IMR-90 (cell line): ENCODE measurements around the gene CYP1A2. TPM values are rescaled to one million over a fixed set of nuclear protein-coding genes. Genes with fewer than 3 reads are reported as not detected.
A peak's percentile ranks its signal among the peaks of the same experiment; 100 is the strongest.

Experiments
- ATAC-seq: fragments of 200-7000 bp; cut with Tn5 transposase; 2 replicates; pipeline ENCODE4 v1.9.1; 2020; ENCODE audit warnings: low read depth, mild to moderate bottlenecking, moderate library complexity
- BruUV-seq: library from RNA; stranded (reverse); fragments of 400-500 nt; replicated peaks from 2 replicates; lab custom pipeline; 2021; lab: Mats Ljungman, UMichigan
- CTCF ChIA-PET: fragments of 300-600 bp; formaldehyde crosslinking; extraction: SDS; loops from one replicate; lab custom pipeline; 2021; ENCODE audit warnings: antibody characterized with exemption; lab: Yijun Ruan, JAX
- POLR2A ChIA-PET: fragments of 300-600 bp; sonication (Branson Sonifier 250); formaldehyde crosslinking; loops from one replicate; lab custom pipeline; 2022; ENCODE audit warnings: antibody characterized with exemption; ENCODE audit not compliant: unreplicated experiment; lab: Charles Lee
- DNase-seq: peaks from one replicate; pipeline ENCODE4 v3.0.0; 2013
- H2AFZ ChIP-seq: replicated peaks from 2 replicates; pipeline ENCODE3; 2013; ENCODE audit warnings: low read length, mild to moderate bottlenecking; ENCODE audit not compliant: poor library complexity
- H2AK5ac ChIP-seq: 2 replicates; pipeline ENCODE4 v1.6.1; 2013; ENCODE audit warnings: low read depth, low read length, inconsistent platforms
- H2AK9ac ChIP-seq: replicated peaks from 2 replicates; pipeline ENCODE3; 2013; ENCODE audit warnings: mild to moderate bottlenecking, low read depth, low read length, moderate library complexity; ENCODE audit not compliant: poor library complexity
- H2BK120ac ChIP-seq: 2 replicates; pipeline ENCODE4 v1.6.1; 2013; ENCODE audit warnings: low read depth, low read length, inconsistent platforms
- H2BK15ac ChIP-seq: 3 replicates; pipeline ENCODE4 v1.6.1; 2013; ENCODE audit warnings: low read depth, low read length, inconsistent platforms
- H2BK20ac ChIP-seq: 2 replicates; pipeline ENCODE4 v1.6.1; 2013; ENCODE audit warnings: low read depth, mild to moderate bottlenecking, inconsistent platforms, low read length, moderate library complexity
- H2BK5ac ChIP-seq: 2 replicates; pipeline ENCODE4 v1.6.1; 2013; ENCODE audit warnings: mild to moderate bottlenecking, low read depth, low read length, inconsistent platforms; ENCODE audit not compliant: poor library complexity, severe bottlenecking
- H3K14ac ChIP-seq: replicated peaks from 2 replicates; pipeline ENCODE4 v1.6.1; 2013; ENCODE audit warnings: low read depth, low read length, inconsistent platforms
- H3K18ac ChIP-seq: 2 replicates; pipeline ENCODE4 v1.6.1; 2013; ENCODE audit warnings: low read depth, low read length, control low read depth
- H3K23ac ChIP-seq: 2 replicates; pipeline ENCODE4 v1.6.1; 2013; ENCODE audit warnings: low read depth, low read length, inconsistent platforms
- H3K27ac ChIP-seq: 2 replicates; pipeline ENCODE4 v1.5.1; 2013; ENCODE audit warnings: mild to moderate bottlenecking, control low read depth, low read length; ENCODE audit not compliant: insufficient read depth
- H3K27me3 ChIP-seq: 2 replicates; pipeline ENCODE4 v1.6.1; 2013; ENCODE audit warnings: low read length; ENCODE audit not compliant: control insufficient read depth, insufficient read depth
- H3K36me3 ChIP-seq: 2 replicates; pipeline ENCODE4 v1.6.1; 2013; ENCODE audit warnings: low read length, mixed read lengths; ENCODE audit not compliant: control insufficient read depth, insufficient read depth
- H3K4ac ChIP-seq: 2 replicates; pipeline ENCODE4 v1.6.1; 2013; ENCODE audit warnings: low read depth, low read length, inconsistent platforms
- H3K4me1 ChIP-seq: 2 replicates; pipeline ENCODE4 v1.6.1; 2013; ENCODE audit warnings: low read length, mixed read lengths; ENCODE audit not compliant: control insufficient read depth, insufficient read depth
- H3K4me2 ChIP-seq: 2 replicates; pipeline ENCODE4 v1.6.1; 2013; ENCODE audit warnings: low read depth, mild to moderate bottlenecking, control low read depth, low read length, moderate library complexity
- H3K4me3 ChIP-seq: 2 replicates; pipeline ENCODE4 v1.5.1; 2013; ENCODE audit warnings: low read depth, mild to moderate bottlenecking, control low read depth, low read length, moderate library complexity; ENCODE audit not compliant: insufficient read depth
- H3K56ac ChIP-seq: 2 replicates; pipeline ENCODE4 v1.6.1; 2013; ENCODE audit warnings: low read length, inconsistent platforms; ENCODE audit not compliant: insufficient read depth; ENCODE audit errors: extremely low read depth
- H3K79me1 ChIP-seq, 2 experiments: 2 replicates each; pipeline ENCODE4 v1.6.1; 2013; ENCODE audit warnings: low read length in 2 of 2, inconsistent platforms in 1 of 2, low read depth in 1 of 2
- H3K9ac ChIP-seq: 2 replicates; pipeline ENCODE4 v1.6.1; 2013; ENCODE audit warnings: low read depth, low read length, control low read depth
- H3K9me1 ChIP-seq: 2 replicates; pipeline ENCODE4 v1.6.1; 2013; ENCODE audit warnings: low read length, inconsistent platforms; ENCODE audit not compliant: insufficient read depth
- H3K9me3 ChIP-seq: 2 replicates; pipeline ENCODE4 v1.6.1; 2013; ENCODE audit warnings: low read length; ENCODE audit not compliant: control insufficient read depth, insufficient read depth
- H4K20me1 ChIP-seq: 2 replicates; pipeline ENCODE4 v1.6.1; 2013; ENCODE audit warnings: low read length, inconsistent platforms; ENCODE audit not compliant: insufficient read depth
- H4K5ac ChIP-seq: 2 replicates; pipeline ENCODE4 v1.6.1; 2013; ENCODE audit warnings: mild to moderate bottlenecking, low read depth, low read length, control low read depth
- H4K8ac ChIP-seq, 2 experiments: 2 replicates each; pipeline ENCODE4 v1.6.1; 2013; ENCODE audit warnings: low read depth in 2 of 2, low read length in 2 of 2, control low read depth in 1 of 2, inconsistent platforms in 1 of 2
- H4K91ac ChIP-seq: 2 replicates; pipeline ENCODE4 v1.6.1; 2013; ENCODE audit warnings: low read depth, low read length, inconsistent platforms; ENCODE audit not compliant: insufficient read depth
- MXI1 ChIP-seq: IDR thresholded peaks from 2 replicates; pipeline ENCODE4 v1.6.1; 2012; ENCODE audit warnings: low read depth, mild to moderate bottlenecking, low read length, moderate library complexity, borderline replicate concordance
- RAD21 ChIP-seq: IDR thresholded peaks from 2 replicates; pipeline ENCODE4 v1.6.1; 2012; ENCODE audit warnings: low read length, improper control_type of control experiment
- USF2 ChIP-seq: fragments of 150-350 bp; IDR thresholded peaks from 2 replicates; pipeline ENCODE4 v1.6.1; 2017; ENCODE audit warnings: mild to moderate bottlenecking, antibody characterized with exemption, low read length, low read depth
- WGBS, 2 experiments: methylation state at CpG; one replicate each; pipeline versions ENCODE4 v1.1.5 to v1.1.7; 2013; ENCODE audit warnings: missing lambda C conversion rate in 2 of 2; ENCODE audit not compliant: insufficient read length in 1 of 2; ENCODE audit errors: extremely low coverage in 2 of 2; 5-methylcytosine and 5-hydroxymethylcytosine counted together
- dilution Hi-C: fragments of 300-500 bp; cut with HindIII; formaldehyde crosslinking; loops from one replicate; pipeline ENCODE4 v1.14.3; 2018; ENCODE audit warnings: low sequenced_read_pairs; ENCODE audit not compliant: unreplicated experiment
- in situ Hi-C: fragments of 300-500 bp; cut with MboI; formaldehyde crosslinking; loops from 3 replicates; pipeline ENCODE4 v1.14.3; 2019; ENCODE audit warnings: low sequenced_read_pairs, inconsistent platforms, mixed read lengths
- intact Hi-C: fragments of 100-400 bp; cut with micrococcal nuclease; formaldehyde crosslinking; loops from 2 replicates; pipeline ENCODE4 v1.10.0; 2022
- polyA plus RNA-seq, 3 experiments: library from polyadenylated mRNA; depleted of rRNA; stranded (reverse); fragments of >200 nt; gene quantifications; 2 replicates each; pipeline ENCODE4 v1.2.3, GENCODE V29; 2012; ENCODE audit warnings: low replicate concordance in 1 of 3
- total RNA-seq: library from RNA; depleted of rRNA; stranded (reverse); fragments of >200 nt; gene quantifications from 2 replicates; pipeline ENCODE4 v1.2.3, GENCODE V29; 2012

The CYP1A2 gene
- total and polyA plus RNA-seq, 2 of the 4 experiments (the other 2 are of a cell fraction) = not detected

GRCh38 chr15:74793135-74794028 lies 44.7 kb downstream of the CYP1A2 start:
- intact Hi-C loops = no loop called here
- Histone ChIP-seq H2AK9ac (no peak overlapping the region), H3K4me3 (no peak overlapping the region), H3K27ac (no peak overlapping the region), H2AK5ac (no peak overlapping the region), H2BK5ac (no peak overlapping the region), H3K4me2 (no peak overlapping the region), H3K9ac (no peak overlapping the region), H4K8ac (no peak overlapping the region), H3K14ac (no peak overlapping the region), H3K4ac (no peak overlapping the region), H3K18ac (no peak overlapping the region), H4K91ac (no peak overlapping the region), H2AFZ (no peak overlapping the region), H2BK15ac (no peak overlapping the region), H3K56ac (no peak overlapping the region), H3K9me3 (no peaks in the 10 kb centered on the region), H3K23ac (peak overlapping the region; percentile 71; the same call in 1 of the 2 replicates), H3K9me1 (peaks cover 30% of the 10 kb centered on the region), H4K20me1 (peaks cover 91% of the 10 kb centered on the region), H3K4me1 (peaks cover 15% of the 10 kb centered on the region), H3K27me3 (no peaks in the 10 kb centered on the region), H2BK20ac (no peak overlapping the region), H4K5ac (no peak overlapping the region), H3K36me3 (peaks cover 5% of the 10 kb centered on the region), H3K79me1 (peaks cover 19 to 88% of the 10 kb centered on the region in 2 experiments), H2BK120ac (no peak overlapping the region)
- in situ Hi-C loops = no loop called here
- POLR2A ChIA-PET = interaction anchor here (0.6 kb wide), 1 partner anchor 20 kb away, joined by 3 read pairs; no protein-coding TSS in a partner anchor
- 90% methylated on average over 4 of the region's 12 CpGs; no CpG with 5 or more reads in 1 of the 2 experiments for WGBS, 2 experiments
- CTCF ChIA-PET = interaction anchor here (0.8 kb wide), 2 partner anchors 10 to 23 kb away, joined by 3 read pairs; no protein-coding TSS in a partner anchor
- BruUV-seq = no TSS peak
- no peak for TF ChIP-seq USF2
- TF ChIP-seq MXI1 = 0 out of 2 replicates have a peak, but pooled peaks have one; percentile 28
- TF ChIP-seq RAD21 = peak; percentile 9; the same call in 1 of the 2 replicates
- ATAC-seq (no peak), DNase-seq (no peak)
- dilution Hi-C loops = no loop called here
